HEK293 (cell line): Measurements from ENCODE around the gene MCM5.

Experiments
- CTCF ChIA-PET: fragments of 350-600 bp; formaldehyde crosslinking; extraction: SDS; loops from one replicate; lab custom pipeline; 2021; ENCODE audit warnings: antibody characterized with exemption; lab: Yijun Ruan, JAX
- POLR2A ChIA-PET: fragments of 300-600 bp; formaldehyde crosslinking; extraction: SDS; loops from one replicate; lab custom pipeline; 2020; ENCODE audit warnings: antibody characterized with exemption, inconsistent platforms; lab: Yijun Ruan, JAX
- H3K27ac ChIP-seq: fragments of 200-500 bp; sonication (Bioruptor generic); 2 replicates; pipeline ENCODE4 v1.5.1; 2014; ENCODE audit warnings: low read depth, low read length, control low read depth, inconsistent platforms; ENCODE audit errors: extremely low read depth
- H3K36me3 ChIP-seq, 2 experiments: fragments of 200-500 bp in 1 of 2; sonication (Bioruptor generic) in 1 of 2; 1 replicate in 1 of 2; 2 replicates in 1 of 2; pipeline ENCODE4 v1.5.1; 2014 to 2017; ENCODE audit warnings: inconsistent platforms in 2 of 2, low read length in 2 of 2; ENCODE audit not compliant: control insufficient read depth in 2 of 2, insufficient read depth in 1 of 2
- H3K4me1 ChIP-seq: fragments of 200-500 bp; sonication (Bioruptor generic); 2 replicates; pipeline ENCODE4 v1.5.1; 2014; ENCODE audit warnings: mild to moderate bottlenecking, low read length, inconsistent platforms; ENCODE audit not compliant: control insufficient read depth, insufficient read depth
- H3K4me3 ChIP-seq: 2 replicates; pipeline ENCODE4 v1.5.1; 2011; ENCODE audit warnings: low read depth, mild to moderate bottlenecking, control low read depth, low read length, moderate library complexity
- H3K9me3 ChIP-seq: fragments of 200-500 bp; sonication (Bioruptor generic); 2 replicates; pipeline ENCODE4 v1.5.1; 2014; ENCODE audit warnings: low read depth, low read length, inconsistent platforms; ENCODE audit not compliant: control insufficient read depth, insufficient read depth
- EGR2 ChIP-seq: fragments of 450-650 bp; formaldehyde crosslinking; IDR thresholded peaks from 2 replicates; pipeline ENCODE4 v1.5.1; 2016; ENCODE audit warnings: low read depth, missing biosample characterization, missing genetic modification characterization
- KLF10 ChIP-seq: fragments of 450-650 bp; IDR thresholded peaks from 2 replicates; pipeline ENCODE4 v1.5.1; 2018; ENCODE audit warnings: missing biosample characterization, mild to moderate bottlenecking, missing genetic modification characterization
- KLF8 ChIP-seq: fragments of 450-650 bp; formaldehyde crosslinking; IDR thresholded peaks from 2 replicates; pipeline ENCODE4 v1.5.1; 2016; ENCODE audit warnings: missing biosample characterization, missing genetic modification characterization
- PRDM1 ChIP-seq: fragments of 450-650 bp; formaldehyde crosslinking; IDR thresholded peaks from 2 replicates; pipeline ENCODE4; 2016; ENCODE audit warnings: missing biosample characterization, missing genetic modification characterization
- ZBTB6 ChIP-seq: fragments of 450-650 bp; formaldehyde crosslinking; IDR thresholded peaks from 2 replicates; pipeline ENCODE4 v1.5.1; 2017; ENCODE audit warnings: missing biosample characterization, missing genetic modification characterization
- ZFHX2 ChIP-seq: fragments of 450-650 bp; formaldehyde crosslinking; conservative IDR thresholded peaks from 2 replicates; pipeline ENCODE4 v1.5.1; 2016; ENCODE audit warnings: missing biosample characterization, missing genetic modification characterization
- ZNF362 ChIP-seq: fragments of 450-650 bp; formaldehyde crosslinking; IDR thresholded peaks from 2 replicates; pipeline ENCODE4 v1.5.1; 2016; ENCODE audit warnings: missing biosample characterization, missing genetic modification characterization
- ZNF391 ChIP-seq: fragments of 450-650 bp; formaldehyde crosslinking; IDR thresholded peaks from 2 replicates; pipeline ENCODE4 v1.5.1; 2016; ENCODE audit warnings: low read depth, missing biosample characterization, missing genetic modification characterization, borderline replicate concordance
- ZNF404 ChIP-seq: fragments of 450-650 bp; formaldehyde crosslinking; IDR thresholded peaks from 2 replicates; pipeline ENCODE4 v1.5.1; 2017; ENCODE audit warnings: missing biosample characterization, missing genetic modification characterization
- ZNF426 ChIP-seq: fragments of 450-650 bp; formaldehyde crosslinking; IDR thresholded peaks from 2 replicates; pipeline ENCODE4 v1.5.1; 2017; ENCODE audit warnings: missing biosample characterization, missing genetic modification characterization, mild to moderate bottlenecking, inconsistent platforms, moderate library complexity
- ZNF48 ChIP-seq: fragments of 450-650 bp; formaldehyde crosslinking; IDR thresholded peaks from 2 replicates; pipeline ENCODE4 v1.5.1; 2016; ENCODE audit warnings: missing biosample characterization, missing genetic modification characterization
- ZNF544 ChIP-seq: fragments of 450-650 bp; formaldehyde crosslinking; IDR thresholded peaks from 2 replicates; pipeline ENCODE4 v1.5.0; 2017; ENCODE audit warnings: missing biosample characterization, missing genetic modification characterization
- ZNF629 ChIP-seq: fragments of 450-650 bp; formaldehyde crosslinking; IDR thresholded peaks from 2 replicates; pipeline ENCODE4 v1.5.1; 2017; ENCODE audit warnings: missing biosample characterization, missing genetic modification characterization
- ZNF747 ChIP-seq: fragments of 450-650 bp; formaldehyde crosslinking; IDR thresholded peaks from 2 replicates; pipeline ENCODE4 v1.5.1; 2016; ENCODE audit warnings: missing biosample characterization, missing genetic modification characterization
- ZNF768 ChIP-seq: fragments of 450-650 bp; formaldehyde crosslinking; IDR thresholded peaks from 2 replicates; pipeline ENCODE4 v1.5.1; 2018; ENCODE audit warnings: missing biosample characterization, mild to moderate bottlenecking, missing genetic modification characterization
- ZNF791 ChIP-seq: fragments of 450-650 bp; formaldehyde crosslinking; IDR thresholded peaks from 2 replicates; pipeline ENCODE4 v1.5.1; 2016; ENCODE audit warnings: missing biosample characterization, missing genetic modification characterization
- ZSCAN18 ChIP-seq: fragments of 450-650 bp; formaldehyde crosslinking; IDR thresholded peaks from 2 replicates; pipeline ENCODE4 v1.5.1; 2016; ENCODE audit warnings: missing biosample characterization, missing genetic modification characterization
- TF ChIP-seq, protein P1 (sequence below): fragments of 450-650 bp; formaldehyde crosslinking; IDR thresholded peaks from 2 replicates; pipeline ENCODE4; 2016; ENCODE audit warnings: missing biosample characterization, missing genetic modification characterization
- TF ChIP-seq, protein P2 (sequence below): fragments of 450-650 bp; formaldehyde crosslinking; IDR thresholded peaks from 2 replicates; pipeline ENCODE4 v1.5.1; 2016; ENCODE audit warnings: missing biosample characterization, missing genetic modification characterization, low read depth

The MCM5 gene

DNA sequence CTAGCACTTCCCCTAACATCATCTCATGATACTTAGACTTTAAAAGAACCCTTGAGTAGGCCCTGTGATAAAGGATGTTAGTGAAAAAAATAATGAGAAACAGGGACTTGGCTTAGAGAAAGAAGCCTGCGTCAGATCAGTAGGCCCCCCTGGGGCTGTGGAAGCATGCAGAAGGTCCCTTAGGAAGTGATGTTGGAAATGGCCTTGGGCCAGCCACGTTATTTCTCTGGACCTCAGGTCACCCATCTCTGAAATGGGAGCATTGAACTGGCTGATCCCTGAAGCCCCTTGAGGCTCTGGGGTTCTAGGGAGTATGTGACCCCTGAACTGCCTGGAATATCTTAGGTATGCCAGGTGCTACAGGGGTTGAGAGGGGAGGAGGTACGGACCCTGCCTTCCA lies 40.2 kb downstream of the MCM5 start (continued):
- no peak for TF ChIP-seq ZNF48
- no peak for TF ChIP-seq KLF10 (tag by site-specific recombination)
- TF ChIP-seq ZNF791 (tag by site-specific recombination) = no peak
- no peak for TF ChIP-seq ZNF362
- no peak for TF ChIP-seq ZNF544 (tag by site-specific recombination)
- TF ChIP-seq, all 188 proteins: peak for 0

DNA sequence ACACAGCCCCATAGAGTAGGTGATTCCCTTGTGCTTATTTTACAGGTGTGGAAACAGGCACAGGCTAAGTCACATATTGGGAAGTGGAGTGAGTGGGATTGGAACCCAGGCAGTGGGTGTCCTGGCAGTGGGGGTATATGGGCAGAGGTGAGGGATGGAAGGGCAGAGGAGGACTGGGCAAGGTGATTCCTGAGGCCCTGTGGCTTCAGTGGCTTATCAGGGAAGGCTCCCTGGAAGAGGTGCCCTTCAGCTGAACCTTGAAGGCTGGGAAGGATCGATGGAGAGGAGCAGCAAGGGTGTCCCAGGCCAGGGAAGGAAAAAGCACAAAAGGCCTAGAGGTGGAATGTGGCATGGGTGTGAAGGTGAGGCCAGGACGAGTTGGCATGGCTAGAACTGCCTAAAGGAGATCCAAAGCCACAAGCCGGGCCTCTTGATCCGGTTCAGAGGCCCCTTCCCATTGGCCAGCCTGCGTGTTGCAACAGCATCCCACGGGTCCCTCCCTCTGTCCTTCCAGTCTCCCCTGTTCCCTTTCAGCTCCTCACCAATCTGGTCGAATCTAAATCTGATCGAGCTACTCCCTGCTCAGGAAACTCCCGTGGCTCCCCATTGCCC lies 41.7 kb downstream of the MCM5 start:
- CTCF ChIA-PET = interaction anchor here (0.6 to 1.2 kb wide), 2 partner anchors 32 to 401 kb away, joined by 3 read pairs; no protein-coding TSS in a partner anchor
- POLR2A ChIA-PET = no interaction called here
- H3K4me3 ChIP-seq = no peak overlapping the region
- H3K36me3 ChIP-seq = peaks cover 8 to 26% of the 10 kb centered on the region in 2 experiments; a peak in 2 of 3 replicates
- no peaks in the 10 kb centered on the region; the same call in 1 of the 2 replicates for H3K4me1 ChIP-seq
- no peak for TF ChIP-seq ZSCAN18 (tag by site-specific recombination)
- TF ChIP-seq ZNF391 (tag by site-specific recombination) = no peak
- TF ChIP-seq ZNF747 (tag by site-specific recombination) = no peak
- no peak for TF ChIP-seq PRDM1 (tag by site-specific recombination)
- TF ChIP-seq ZNF404 = no peak
- no peak for TF ChIP-seq ZNF768 (tag by site-specific recombination)
- no peak for TF ChIP-seq KLF8 (tag by site-specific recombination)
- TF ChIP-seq ZBTB6 (tag by site-specific recombination) = no peak
- TF ChIP-seq EGR2 (tag by site-specific recombination) = peak; percentile 65; the same call in 1 of the 2 replicates
- peak; percentile 12; the same call in 1 of the 2 replicates for TF ChIP-seq ZFHX2 (tag by site-specific recombination)
- TF ChIP-seq ZNF629 = no peak
- TF ChIP-seq, protein P1, sequence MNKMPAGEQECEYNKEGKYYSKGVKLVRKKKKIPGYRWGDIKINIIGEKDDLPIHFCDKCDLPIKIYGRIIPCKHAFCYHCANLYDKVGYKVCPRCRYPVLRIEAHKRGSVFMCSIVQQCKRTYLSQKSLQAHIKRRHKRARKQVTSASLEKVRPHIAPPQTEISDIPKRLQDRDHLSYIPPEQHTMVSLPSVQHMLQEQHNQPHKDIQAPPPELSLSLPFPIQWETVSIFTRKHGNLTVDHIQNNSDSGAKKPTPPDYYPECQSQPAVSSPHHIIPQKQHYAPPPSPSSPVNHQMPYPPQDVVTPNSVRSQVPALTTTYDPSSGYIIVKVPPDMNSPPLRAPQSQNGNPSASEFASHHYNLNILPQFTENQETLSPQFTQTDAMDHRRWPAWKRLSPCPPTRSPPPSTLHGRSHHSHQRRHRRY (tag by site-specific recombination) = no peak
- TF ChIP-seq, protein P2, sequence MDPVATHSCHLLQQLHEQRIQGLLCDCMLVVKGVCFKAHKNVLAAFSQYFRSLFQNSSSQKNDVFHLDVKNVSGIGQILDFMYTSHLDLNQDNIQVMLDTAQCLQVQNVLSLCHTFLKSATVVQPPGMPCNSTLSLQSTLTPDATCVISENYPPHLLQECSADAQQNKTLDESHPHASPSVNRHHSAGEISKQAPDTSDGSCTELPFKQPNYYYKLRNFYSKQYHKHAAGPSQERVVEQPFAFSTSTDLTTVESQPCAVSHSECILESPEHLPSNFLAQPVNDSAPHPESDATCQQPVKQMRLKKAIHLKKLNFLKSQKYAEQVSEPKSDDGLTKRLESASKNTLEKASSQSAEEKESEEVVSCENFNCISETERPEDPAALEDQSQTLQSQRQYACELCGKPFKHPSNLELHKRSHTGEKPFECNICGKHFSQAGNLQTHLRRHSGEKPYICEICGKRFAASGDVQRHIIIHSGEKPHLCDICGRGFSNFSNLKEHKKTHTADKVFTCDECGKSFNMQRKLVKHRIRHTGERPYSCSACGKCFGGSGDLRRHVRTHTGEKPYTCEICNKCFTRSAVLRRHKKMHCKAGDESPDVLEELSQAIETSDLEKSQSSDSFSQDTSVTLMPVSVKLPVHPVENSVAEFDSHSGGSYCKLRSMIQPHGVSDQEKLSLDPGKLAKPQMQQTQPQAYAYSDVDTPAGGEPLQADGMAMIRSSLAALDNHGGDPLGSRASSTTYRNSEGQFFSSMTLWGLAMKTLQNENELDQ (tag by site-specific recombination) = no peak
- TF ChIP-seq ZNF426 (tag by site-specific recombination) = no peak
- H3K27ac ChIP-seq = no peak overlapping the region
- H3K9me3 ChIP-seq = no peaks in the 10 kb centered on the region
